GM18858 (cell line): ENCODE results near the gene COL28A1.

Experiments
- ATAC-seq: cut with Tn5 transposase; IDR thresholded peaks from one replicate; pipeline ENCODE4 v1.9.1; 2021; ENCODE audit not compliant: unreplicated experiment

Gene COL28A1

GRCh38 chr7:7535691-7536090 is at the start of gene COL28A1:
COL28A1 (minus strand) TSS chr7:7535873; CDS start chr7:7532875, 2,998 bp downstream.
- ATAC-seq: no peak

GRCh38 chr7:7584653-7585052 is 49.0 kb upstream of the COL28A1 start:
- ATAC-seq: no peak

GRCh38 chr7:7583731-7584130 is 48.1 kb upstream of the COL28A1 start:
- no peak for ATAC-seq

- no peak for ATAC-seq
These were observed 46.9 kb upstream of the COL28A1 start for GRCh38 chr7:7582596-7582995.

- ATAC-seq: no peak
These were observed 46.0 kb upstream of the COL28A1 start for GRCh38 chr7:7581531-7582179.

GRCh38 chr7:7579638-7580037 is 44.0 kb upstream of the COL28A1 start:
- no peak for ATAC-seq

GRCh38 chr7:7577888-7578287 is 42.2 kb upstream of the COL28A1 start:
- ATAC-seq: peak; percentile 72

DNA sequence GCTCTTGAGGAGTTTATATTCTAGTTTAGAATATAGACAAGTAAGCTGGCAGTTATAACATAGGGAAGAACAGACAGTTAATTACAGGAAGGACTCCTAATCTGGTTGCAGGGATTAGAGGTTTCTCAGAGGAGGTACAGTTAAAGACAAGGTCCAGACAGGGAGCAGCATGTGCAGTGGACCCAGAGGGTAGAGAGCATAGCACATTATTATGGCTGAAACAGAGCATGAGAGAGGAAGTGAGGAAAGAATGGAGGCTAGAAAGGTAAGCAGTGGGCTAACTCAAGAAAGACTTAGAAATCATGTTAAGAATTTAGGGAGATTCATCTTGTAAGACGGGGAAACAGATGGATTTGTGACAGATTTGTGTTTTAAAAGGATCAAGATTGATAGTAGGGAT is 40.7 kb upstream of the COL28A1 start:
- peak; percentile 35 for ATAC-seq

GRCh38 chr7:7573701-7574100 is 38.0 kb upstream of the COL28A1 start:
- ATAC-seq: no peak

DNA sequence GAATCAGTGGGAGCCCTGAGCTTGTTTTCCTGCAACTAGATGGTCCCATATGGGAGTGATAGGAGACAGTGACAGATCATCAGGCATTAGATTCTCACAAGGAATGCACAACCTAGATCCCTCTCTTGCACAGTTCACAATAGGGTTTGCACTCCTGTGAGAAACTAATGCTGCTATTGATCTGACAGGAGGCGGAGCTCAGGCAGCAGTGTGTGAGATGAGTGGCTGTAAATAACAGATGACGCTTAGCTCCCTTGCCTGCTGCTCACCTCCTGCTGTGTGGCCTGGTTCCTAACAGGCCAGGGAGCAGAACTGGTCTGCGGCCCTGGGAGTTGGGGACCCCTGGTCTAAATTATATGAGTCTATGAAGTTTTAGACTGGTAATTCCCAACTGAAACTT is 34.9 kb upstream of the COL28A1 start:
- ATAC-seq: no peak

- ATAC-seq: peak; percentile 20
These were observed 33.9 kb upstream of the COL28A1 start for GRCh38 chr7:7569615-7570014.

GRCh38 chr7:7569081-7569527 is 33.4 kb upstream of the COL28A1 start:
- ATAC-seq: peak; percentile 42

DNA sequence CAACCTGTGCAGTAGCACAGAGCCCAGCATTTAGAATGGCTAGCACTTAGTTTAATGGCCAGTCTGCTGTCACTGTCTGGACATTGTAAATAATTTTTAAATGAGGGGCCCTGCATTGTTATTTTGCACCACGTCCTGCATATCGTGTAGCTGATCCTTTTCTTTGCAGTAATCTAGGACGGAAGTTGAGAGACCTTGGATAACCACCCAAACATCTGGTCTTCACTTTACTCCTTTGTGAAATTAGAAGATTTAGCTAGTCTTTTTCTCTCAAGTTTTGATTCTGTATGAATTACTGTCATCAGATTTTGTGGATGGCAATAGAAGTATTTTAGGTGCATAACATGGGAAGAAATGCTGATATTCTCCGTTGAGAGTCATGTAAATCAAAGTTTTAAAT is 32.9 kb upstream of the COL28A1 start:
- no peak for ATAC-seq

- ATAC-seq: no peak
These were observed 32.3 kb upstream of the COL28A1 start for GRCh38 chr7:7567898-7568531.

DNA sequence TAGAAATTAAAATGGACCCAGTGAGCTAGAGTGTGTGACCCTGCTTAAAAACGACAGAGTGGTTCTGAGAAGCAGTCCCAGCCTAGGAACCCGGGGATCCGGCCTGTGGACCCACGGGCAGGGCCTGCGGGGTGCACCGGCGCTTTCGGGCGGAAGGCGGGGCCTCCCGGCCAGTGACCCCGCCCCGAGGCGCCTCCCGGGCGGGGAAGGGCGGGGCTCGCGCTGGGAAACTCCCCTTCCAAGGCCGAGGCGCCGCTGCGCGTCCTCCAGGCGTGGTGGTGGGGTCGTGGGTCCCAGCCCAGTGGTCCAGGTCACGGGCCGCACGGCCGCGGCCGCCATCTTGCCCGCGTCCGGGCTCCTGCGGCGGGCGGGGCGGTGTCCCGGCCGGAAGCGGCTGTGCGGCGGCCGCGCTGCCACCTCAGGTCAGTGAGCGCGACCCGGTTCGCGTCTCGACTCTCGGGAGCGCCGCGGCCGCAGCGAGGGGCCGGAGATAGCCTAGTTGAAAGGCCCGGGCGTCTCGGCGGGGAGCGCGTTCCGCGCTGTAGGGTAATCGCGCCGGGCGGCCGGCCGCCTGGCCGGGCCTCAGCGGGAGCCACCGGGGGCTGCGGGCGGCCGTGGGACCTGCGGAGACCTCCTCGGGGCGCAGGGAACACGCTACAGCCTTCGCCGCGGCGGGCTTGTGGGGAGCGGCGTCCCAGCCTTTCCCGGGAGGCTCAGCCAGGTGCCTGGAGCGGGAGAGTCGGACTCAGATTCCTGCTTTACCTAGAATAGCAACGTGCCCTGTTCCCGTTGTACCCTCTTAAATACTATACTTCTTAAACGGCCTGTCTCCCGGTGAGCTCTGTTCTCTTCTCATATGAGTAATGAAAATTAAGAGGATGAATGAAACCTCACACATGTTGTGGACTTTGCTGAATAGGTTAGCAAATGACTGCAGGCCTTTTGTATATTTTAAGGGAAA is 31.3 kb upstream of the COL28A1 start, which contains the start of gene MIOS:
MIOS (plus strand) TSS at position 234 of the 961 bp plus-strand sequence. CDS start 5,592 bp downstream, outside the sequence.
- peak; percentile 54 for ATAC-seq

DNA sequence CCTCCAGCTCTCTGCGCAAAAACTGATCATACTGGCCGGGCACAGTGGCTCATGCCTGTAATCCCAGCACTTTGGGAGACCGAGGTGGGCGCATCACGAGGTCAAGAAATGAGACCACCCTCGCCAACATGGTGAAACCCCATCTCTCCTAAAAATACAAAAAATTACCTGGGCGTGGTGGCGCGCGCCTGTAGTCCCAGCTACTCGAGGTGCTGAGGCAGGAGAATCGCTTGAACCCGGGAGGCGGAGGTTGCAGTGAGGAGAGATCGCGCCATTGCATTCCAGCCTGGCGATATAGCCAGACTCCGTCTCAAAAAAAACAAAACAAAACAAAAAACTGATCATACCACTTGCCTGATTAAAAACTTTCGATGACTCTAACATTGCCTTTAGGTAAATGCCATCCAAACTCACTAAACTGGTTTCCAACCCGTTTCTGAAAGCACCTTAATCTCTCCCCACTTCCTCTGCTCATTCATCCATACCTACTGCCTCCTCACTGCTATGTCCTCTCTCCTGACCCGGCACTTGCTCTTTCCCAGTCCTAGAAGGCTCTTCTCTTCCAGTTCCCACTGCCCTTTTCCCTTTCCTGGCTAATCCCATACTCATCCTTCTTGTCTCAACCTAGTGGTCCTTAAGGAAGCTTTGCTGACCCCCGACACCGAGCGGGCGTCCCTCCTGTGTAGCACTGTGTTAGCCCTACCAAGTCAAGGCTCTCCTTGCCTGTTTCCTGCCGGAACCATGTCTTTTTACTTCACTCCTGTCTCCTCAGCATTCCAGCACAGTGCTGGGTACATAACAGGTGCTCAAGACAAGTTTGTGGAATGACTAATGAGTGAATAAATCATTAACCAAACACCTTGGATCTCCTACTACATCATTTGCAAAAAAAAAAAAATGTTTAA is 30.3 kb upstream of the COL28A1 start:
- peak; percentile 21 for ATAC-seq

DNA sequence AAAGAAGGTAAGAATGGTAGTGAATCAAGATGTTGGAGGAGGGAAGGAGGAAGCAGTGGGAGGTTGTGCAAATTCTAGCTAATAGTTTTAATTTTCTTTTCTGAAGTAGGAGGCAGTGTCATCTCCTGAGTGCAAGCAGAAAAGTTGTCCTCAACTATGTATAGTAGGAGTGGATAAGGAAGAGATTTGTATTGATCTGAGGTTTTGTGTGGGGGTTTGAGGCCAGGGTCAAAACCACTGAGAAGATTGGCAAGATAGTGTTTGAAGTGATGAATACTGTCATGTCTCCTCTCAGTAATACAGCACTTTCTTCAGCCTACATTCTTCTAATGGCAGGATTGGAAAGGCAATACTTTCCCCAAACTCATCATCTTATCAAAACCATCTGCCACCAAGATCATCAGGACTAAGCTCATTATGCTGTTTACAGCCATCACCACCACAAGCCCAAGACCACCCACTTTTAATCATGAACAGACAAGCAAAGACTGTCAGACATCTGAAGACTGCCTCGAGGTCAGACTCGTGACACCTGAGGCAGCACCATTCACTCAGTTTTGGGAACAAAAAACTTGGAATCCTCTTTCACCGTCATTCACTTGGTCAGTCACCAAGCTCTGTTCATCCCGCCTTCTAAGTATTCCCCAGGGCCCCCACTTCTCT is 29.5 kb upstream of the COL28A1 start:
- no peak for ATAC-seq

DNA sequence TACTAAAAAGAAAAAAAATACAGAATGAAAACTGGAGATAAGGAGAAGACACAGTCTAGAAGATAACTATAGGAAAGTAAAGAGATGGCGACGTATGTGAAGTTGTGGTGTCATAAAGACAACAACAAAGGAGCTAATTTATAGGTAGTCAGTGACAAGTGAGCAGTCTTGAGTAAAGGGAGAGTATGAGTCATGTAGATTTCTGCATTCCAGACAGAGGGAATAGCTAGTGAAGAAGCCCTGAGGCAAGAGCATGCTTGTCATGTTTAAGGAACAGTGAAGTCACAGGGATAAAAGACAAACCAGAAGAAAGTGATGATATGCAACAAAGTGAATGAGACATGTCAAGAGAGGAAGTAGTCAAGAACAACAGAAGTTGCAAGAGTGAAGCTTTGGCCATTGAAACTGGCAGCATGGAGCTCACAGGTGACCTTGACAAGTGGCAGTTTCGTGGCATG is 28.7 kb upstream of the COL28A1 start:
- ATAC-seq: no peak

DNA sequence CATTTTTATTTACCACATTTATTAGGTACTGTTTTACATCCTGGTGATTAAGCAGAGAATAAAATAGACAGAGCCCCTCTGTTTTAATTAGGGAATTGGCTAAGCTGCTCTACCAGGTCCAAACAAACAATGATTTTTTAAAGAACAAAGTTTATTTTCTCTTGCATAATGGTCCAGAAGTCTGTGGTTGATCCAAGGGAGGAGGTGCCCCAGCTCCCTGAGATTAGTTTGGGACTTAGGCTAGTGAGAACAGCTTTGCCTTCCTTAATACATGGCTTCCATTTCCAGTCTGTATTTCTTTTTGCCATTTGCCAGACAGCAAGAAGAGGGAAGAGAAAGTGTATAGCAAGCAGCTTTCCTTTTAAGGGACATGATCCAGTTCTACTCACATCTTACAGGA is 28.1 kb upstream of the COL28A1 start:
- ATAC-seq: no peak

GRCh38 chr7:7563269-7563668 is 27.6 kb upstream of the COL28A1 start:
- no peak for ATAC-seq
